ENCODE measurements around the gene MFAP5. TPM values are rescaled to one million over a fixed set of nuclear protein-coding genes. Genes with fewer than 3 reads are reported as not detected.

The MFAP5 gene
- total and polyA plus RNA-seq, 2 of the 4 experiments (the other 2 are of a cell fraction): 0.90 to 1.9 TPM

- no peak overlapping the region for H3K18ac ChIP-seq (ENCODE audit: low read depth, low read length)
- H3K23ac ChIP-seq (ENCODE audit: low read depth, low read length): no peak overlapping the region
- H3K4me2 ChIP-seq (ENCODE audit: low read depth, low read length): no peak overlapping the region
- H3K36me3 ChIP-seq (ENCODE audit: control insufficient read depth, insufficient read depth, low read length): no peaks in the 10 kb centered on the region
- ATAC-seq (ENCODE audit: low read depth): no peak
- no peak overlapping the region for H3K4ac ChIP-seq (ENCODE audit: low read depth, low read length)
- no peak overlapping the region for H2BK5ac ChIP-seq (ENCODE audit: low read depth, low read length, poor library complexity, severe bottlenecking)
- H4K8ac ChIP-seq (ENCODE audit: low read depth in 2 of 2, low read length in 2 of 2): no peak overlapping the region
- H3K9me3 ChIP-seq (ENCODE audit: control insufficient read depth, insufficient read depth, low read length): no peaks in the 10 kb centered on the region
- no peak overlapping the region for H2AK5ac ChIP-seq (ENCODE audit: low read depth, low read length)
- intact Hi-C loops (cut with micrococcal nuclease) (no loop called here), in situ Hi-C loops (cut with MboI; ENCODE audit: low sequenced_read_pairs) (no loop called here), dilution Hi-C loops (cut with HindIII; ENCODE audit: low sequenced_read_pairs, unreplicated experiment) (no loop called here)
- no peak overlapping the region for H3K4me3 ChIP-seq (ENCODE audit: insufficient read depth, low read depth, low read length)
- ChIA-PET CTCF (no interaction called here), POLR2A (ENCODE audit: unreplicated experiment) (no interaction called here)
- no peak overlapping the region for H4K91ac ChIP-seq (ENCODE audit: insufficient read depth, low read depth, low read length)
- H4K20me1 ChIP-seq (ENCODE audit: insufficient read depth, low read length): no peaks in the 10 kb centered on the region
- no CpG with 5 or more reads among the region's 5 CpGs for WGBS, 2 experiments (ENCODE audit: extremely low coverage in 2 of 2, insufficient read length in 1 of 2)
- BruUV-seq (replicated peaks): no TSS peak
- H3K14ac ChIP-seq (replicated peaks; ENCODE audit: low read depth, low read length): no peak overlapping the region
- no peak for DNase-seq
- no peak overlapping the region for H2BK20ac ChIP-seq (ENCODE audit: low read depth, low read length)
- H3K4me1 ChIP-seq (ENCODE audit: control insufficient read depth, insufficient read depth, low read length): no peaks in the 10 kb centered on the region
- no peak overlapping the region for H2BK120ac ChIP-seq (ENCODE audit: low read depth, low read length)
- H3K27ac ChIP-seq (ENCODE audit: insufficient read depth, low read length): no peak overlapping the region
- H3K79me1 ChIP-seq (ENCODE audit: low read depth in 1 of 2, low read length in 2 of 2): no peaks in the 10 kb centered on the region
- no peak overlapping the region for H4K5ac ChIP-seq (ENCODE audit: low read depth, low read length)
- H2AFZ ChIP-seq (replicated peaks; ENCODE audit: low read length, poor library complexity): no peak overlapping the region
- no peak overlapping the region for H3K9ac ChIP-seq (ENCODE audit: low read depth, low read length)
- no peak for TF ChIP-seq RCOR1 (IDR thresholded peaks at IDR 0.05; ENCODE audit: insufficient replicate concordance, low read length)
- no peak for TF ChIP-seq FOS (IDR thresholded peaks at IDR 0.05; ENCODE audit: low read depth, low read length)
- no peak for TF ChIP-seq MAFK (IDR thresholded peaks at IDR 0.05; ENCODE audit: low read depth, low read length)
- no peak for TF ChIP-seq POLR2A (IDR thresholded peaks at IDR 0.05; ENCODE audit: low read depth, low read length)
- no peak for TF ChIP-seq CTCF (conservative IDR thresholded peaks at IDR 0.05; ENCODE audit: low read depth, low read length)
- TF ChIP-seq CEBPB (IDR thresholded peaks at IDR 0.05; ENCODE audit: low read depth, low read length): no peak
- TF ChIP-seq USF2 (IDR thresholded peaks at IDR 0.05; ENCODE audit: low read depth, low read length): no peak
- no peak for TF ChIP-seq ELK1 (IDR thresholded peaks at IDR 0.05; ENCODE audit: borderline replicate concordance, low read depth, low read length)
- TF ChIP-seq MXI1 (IDR thresholded peaks at IDR 0.05; ENCODE audit: borderline replicate concordance, low read depth, low read length): no peak
- no peak for TF ChIP-seq MAZ (IDR thresholded peaks at IDR 0.05; ENCODE audit: borderline replicate concordance, low read depth, low read length)
- TF ChIP-seq SMC3 (IDR thresholded peaks at IDR 0.05; ENCODE audit: low read depth, low read length): no peak
- TF ChIP-seq NFE2L2 (IDR thresholded peaks at IDR 0.05; ENCODE audit: low read depth, low read length): no peak
- TF ChIP-seq RAD21 (IDR thresholded peaks at IDR 0.05; ENCODE audit: low read length): no peak
- TF ChIP-seq RFX5 (IDR thresholded peaks at IDR 0.05; ENCODE audit: low read depth, low read length): no peak
- no peak overlapping the region for H2AK9ac ChIP-seq (replicated peaks; ENCODE audit: low read depth, low read length, poor library complexity)
- H3K56ac ChIP-seq (ENCODE audit: extremely low read depth, insufficient read depth, low read length): no peak overlapping the region
- H3K9me1 ChIP-seq (ENCODE audit: insufficient read depth, low read length): no peaks in the 10 kb centered on the region
- no peak overlapping the region for H2BK15ac ChIP-seq (ENCODE audit: low read depth, low read length)
- no peaks in the 10 kb centered on the region for H3K27me3 ChIP-seq (ENCODE audit: control insufficient read depth, insufficient read depth, low read length)
Measured at GRCh38 chr12:8647968-8648367, 14.7 kb downstream of the MFAP5 start.
